Spinal cord (tissue), 10 donors: ENCODE measurements around the gene MT2A. TPM values are rescaled to one million over a fixed set of nuclear protein-coding genes. Genes with fewer than 3 reads are reported as not detected.
"Not testable (repeated sequence)": the region's sequence is repeated elsewhere in the genome, so short reads cannot be mapped to it uniquely, and the experiment has no call there.

ENCODE experiments used
- DNase-seq, 6 donors: peaks; one replicate each; pipeline versions ENCODE4 v3.0.0 to v3.0.0-alpha.2; 2013 to 2015; ENCODE audit warnings: low spot score in 6 of 6, low read depth in 4 of 6
- H3K27ac ChIP-seq: one replicate; pipeline ENCODE4 v1.5.1; 2013; ENCODE audit warnings: low read depth, low read length, control low read depth
- H3K27me3 ChIP-seq: one replicate; pipeline ENCODE4 v1.6.1; 2013; ENCODE audit warnings: low read length; ENCODE audit not compliant: control insufficient read depth, insufficient read depth
- H3K36me3 ChIP-seq: one replicate; pipeline ENCODE4 v1.6.1; 2013; ENCODE audit warnings: low read length; ENCODE audit not compliant: control insufficient read depth, insufficient read depth
- H3K4me1 ChIP-seq: one replicate; pipeline ENCODE4 v1.6.1; 2013; ENCODE audit warnings: low read length; ENCODE audit not compliant: control insufficient read depth, insufficient read depth
- H3K4me3 ChIP-seq: one replicate; pipeline ENCODE4 v1.5.1; 2013; ENCODE audit warnings: low read depth, low read length, control low read depth
- H3K9me3 ChIP-seq: one replicate; pipeline ENCODE4 v1.6.1; 2013; ENCODE audit warnings: low read length; ENCODE audit not compliant: control insufficient read depth, insufficient read depth
- WGBS: methylation state at CpG from one replicate; pipeline ENCODE4 v1.1.5; 2013; ENCODE audit warnings: missing lambda C conversion rate; ENCODE audit not compliant: insufficient coverage; 5-methylcytosine and 5-hydroxymethylcytosine counted together
- polyA plus RNA-seq, 2 donors: library from polyadenylated mRNA; unstranded; fragments of 120-200 nt; gene quantifications; one replicate each; pipeline ENCODE4 v1.2.1, GENCODE V29; 2013; ENCODE audit not compliant: insufficient read length in 2 of 2
- total RNA-seq, 2 donors: library from RNA; depleted of rRNA in 1 of 2; stranded (reverse); fragments of 120-200 nt in 1 of 2; fragments of >200 nt in 1 of 2; gene quantifications; one replicate each; pipeline versions ENCODE4 v1.2.3 to v1.2.4, GENCODE V29; 2013 to 2014
- donor health status: healthy.

The MT2A gene
- total and polyA plus RNA-seq, 4 donors: 5.6 to 97.9 (median 43.4) TPM

- no peak overlapping the region for H3K4me3 ChIP-seq
- H3K27me3 ChIP-seq: no peaks in the 10 kb centered on the region
- no peak overlapping the region for H3K27ac ChIP-seq
- 41% methylated on average over 7 of the region's 8 CpGs for WGBS
- DNase-seq: no peak
- no peaks in the 10 kb centered on the region for H3K4me1 ChIP-seq
- H3K36me3 ChIP-seq: no peaks in the 10 kb centered on the region
- H3K9me3 ChIP-seq: no peaks in the 10 kb centered on the region
Observed at GRCh38 chr16:56576585-56577299, 31.6 kb upstream of the MT2A start.

GRCh38 chr16:56577300-56577625 lies 31.1 kb upstream of the MT2A start:
- Histone ChIP-seq H3K4me1 (no peaks in the 10 kb centered on the region), H3K27me3 (no peaks in the 10 kb centered on the region), H3K4me3 (no peak overlapping the region), H3K27ac (no peak overlapping the region), H3K36me3 (no peaks in the 10 kb centered on the region), H3K9me3 (no peaks in the 10 kb centered on the region)
- no peak for DNase-seq
- WGBS: 20% methylated on average over 1 of the region's 4 CpGs

GRCh38 chr16:56580391-56581048 lies 27.9 kb upstream of the MT2A start:
- no peak for DNase-seq
- 79% methylated on average over 4 of the region's 6 CpGs for WGBS
- Histone ChIP-seq H3K27me3 (no peaks in the 10 kb centered on the region), H3K27ac (no peak overlapping the region), H3K4me3 (no peak overlapping the region), H3K4me1 (no peaks in the 10 kb centered on the region), H3K9me3 (no peaks in the 10 kb centered on the region), H3K36me3 (no peaks in the 10 kb centered on the region)

GRCh38 chr16:56582911-56583310 lies 25.5 kb upstream of the MT2A start:
- not testable (repeated sequence) for H3K4me1 ChIP-seq, H3K9me3 ChIP-seq, H3K36me3 ChIP-seq, H3K27me3 ChIP-seq, DNase-seq, H3K4me3 ChIP-seq, H3K27ac ChIP-seq
- no CpG with 5 or more reads among the region's 2 CpGs for WGBS

GRCh38 chr16:56583351-56584168 lies 24.8 kb upstream of the MT2A start:
- Histone ChIP-seq H3K27me3 (no peaks in the 10 kb centered on the region), H3K4me1 (no peaks in the 10 kb centered on the region), H3K36me3 (no peaks in the 10 kb centered on the region), H3K9me3 (no peaks in the 10 kb centered on the region), H3K27ac (no peak overlapping the region), H3K4me3 (no peak overlapping the region)
- peak in 1 of 6 donors; percentile 2 for DNase-seq
- 48% methylated on average over 8 of the region's 11 CpGs for WGBS

- H3K27me3 ChIP-seq: no peaks in the 10 kb centered on the region
- whole genome bisulfite sequencing: 89% methylated on average over 8 of the region's 11 CpGs
Observed at GRCh38 chr16:56584276-56584675, 24.1 kb upstream of the MT2A start.

GRCh38 chr16:56588781-56589140 lies 19.6 kb upstream of the MT2A start:
- no peaks in the 10 kb centered on the region for H3K27me3 ChIP-seq
- no peaks in the 10 kb centered on the region for H3K36me3 ChIP-seq
- H3K4me1 ChIP-seq: peaks cover 29% of the 10 kb centered on the region
- no peak overlapping the region for H3K27ac ChIP-seq
- H3K4me3 ChIP-seq: peak overlapping the region; percentile 71
- WGBS: 12% methylated on average over 8 of the region's 9 CpGs
- DNase-seq: no peak
- H3K9me3 ChIP-seq: no peaks in the 10 kb centered on the region

More at GRCh38 chr16:56584276-56584675, 24.1 kb upstream of the MT2A start:
- H3K4me3 ChIP-seq: no peak overlapping the region
- no peaks in the 10 kb centered on the region for H3K9me3 ChIP-seq
- H3K4me1 ChIP-seq: peaks cover 4% of the 10 kb centered on the region
- H3K36me3 ChIP-seq: no peaks in the 10 kb centered on the region
- H3K27ac ChIP-seq: no peak overlapping the region
- DNase-seq: no peak

GRCh38 chr16:56589141-56590039 lies 19.0 kb upstream of the MT2A start, which contains the start of gene MT3:
Gene MT3 (plus strand): TSS chr16:56589528. CDS start chr16:56589591, 63 bp downstream.
- no peaks in the 10 kb centered on the region for H3K36me3 ChIP-seq
- DNase-seq: peak in 3 of 6 donors; percentile 73 to 92 (median 88)
- H3K9me3 ChIP-seq: no peaks in the 10 kb centered on the region
- WGBS: 2% methylated on average over 87 of the region's 87 CpGs
- H3K27me3 ChIP-seq: no peaks in the 10 kb centered on the region
- peaks cover 29% of the 10 kb centered on the region for H3K4me1 ChIP-seq
- peak within 1 kb of the TSS; percentile 84 for H3K27ac ChIP-seq
- peak within 1 kb of the TSS; percentile 71 for H3K4me3 ChIP-seq
